ENCODE measurements around the gene USP49.

USP49 gene

GRCh38 chr6:41805830-41806774 is 89.1 kb downstream of the USP49 start:
- no peak for TF ChIP-seq EZH2phosphoT487 (IDR thresholded peaks at IDR 0.05; ENCODE audit: low read depth)
- no peak for TF ChIP-seq CTCF (IDR thresholded peaks at IDR 0.05; ENCODE audit: low read depth, low read length)
- Histone ChIP-seq H3K9ac (ENCODE audit: low read length) (no peak overlapping the region), H3K79me2 (ENCODE audit: low read length) (no peaks in the 10 kb centered on the region), H3K36me3 (replicated peaks; ENCODE audit: low read depth, low read length) (peaks cover 6% of the 10 kb centered on the region), H3K4me2 (ENCODE audit: low read length) (no peak overlapping the region), H3K27me3 (ENCODE audit: low read depth, low read length) (no peaks in the 10 kb centered on the region), H3K4me1 (ENCODE audit: low read length) (peaks cover 6% of the 10 kb centered on the region), H3K4me3 (ENCODE audit: low read length) (no peak overlapping the region), H3K9me3 (ENCODE audit: insufficient read depth, low read length) (no peaks in the 10 kb centered on the region), H2AFZ (ENCODE audit: low read depth, low read length) (no peak overlapping the region), H3K27ac (ENCODE audit: low read length) (no peak overlapping the region), H4K20me1 (ENCODE audit: insufficient read depth, low read length) (no peaks in the 10 kb centered on the region)

- no peak overlapping the region for H3K4me3 ChIP-seq (ENCODE audit: low read length)
- no peaks in the 10 kb centered on the region for H4K20me1 ChIP-seq (ENCODE audit: insufficient read depth, low read length)
- H3K36me3 ChIP-seq (replicated peaks; ENCODE audit: low read depth, low read length): peaks cover 13% of the 10 kb centered on the region
- no peaks in the 10 kb centered on the region for H3K4me1 ChIP-seq (ENCODE audit: low read length)
- H3K27me3 ChIP-seq (ENCODE audit: low read depth, low read length): no peaks in the 10 kb centered on the region
- H3K9ac ChIP-seq (ENCODE audit: low read length): no peak overlapping the region
- no peaks in the 10 kb centered on the region for H3K79me2 ChIP-seq (ENCODE audit: low read length)
- no peak overlapping the region for H3K27ac ChIP-seq (ENCODE audit: low read length)
- TF ChIP-seq CTCF (IDR thresholded peaks at IDR 0.05; ENCODE audit: low read depth, low read length) (peak; percentile 55), EZH2phosphoT487 (IDR thresholded peaks at IDR 0.05; ENCODE audit: low read depth) (no peak)
- no peak overlapping the region for H2AFZ ChIP-seq (ENCODE audit: low read depth, low read length)
- H3K9me3 ChIP-seq (ENCODE audit: insufficient read depth, low read length): no peaks in the 10 kb centered on the region
- no peak overlapping the region for H3K4me2 ChIP-seq (ENCODE audit: low read length)
These were observed 93.8 kb downstream of the USP49 start for GRCh38 chr6:41801380-41801779.

GRCh38 chr6:41799559-41799911 is 95.6 kb downstream of the USP49 start:
- H3K9me3 ChIP-seq (ENCODE audit: insufficient read depth, low read length): no peaks in the 10 kb centered on the region
- no peaks in the 10 kb centered on the region for H3K27me3 ChIP-seq (ENCODE audit: low read depth, low read length)
- no peak overlapping the region for H2AFZ ChIP-seq (ENCODE audit: low read depth, low read length)
- H3K4me1 ChIP-seq (ENCODE audit: low read length): no peaks in the 10 kb centered on the region
- no peak overlapping the region for H3K4me2 ChIP-seq (ENCODE audit: low read length)
- H3K9ac ChIP-seq (ENCODE audit: low read length): no peak overlapping the region
- peaks cover 20% of the 10 kb centered on the region for H3K36me3 ChIP-seq (replicated peaks; ENCODE audit: low read depth, low read length)
- no peak overlapping the region for H3K27ac ChIP-seq (ENCODE audit: low read length)
- H4K20me1 ChIP-seq (ENCODE audit: insufficient read depth, low read length): no peaks in the 10 kb centered on the region
- H3K4me3 ChIP-seq (ENCODE audit: low read length): no peak overlapping the region
- no peaks in the 10 kb centered on the region for H3K79me2 ChIP-seq (ENCODE audit: low read length)
- TF ChIP-seq EZH2phosphoT487 (IDR thresholded peaks at IDR 0.05; ENCODE audit: low read depth): no peak
- TF ChIP-seq CTCF (IDR thresholded peaks at IDR 0.05; ENCODE audit: low read depth, low read length): no peak

GRCh38 chr6:41798901-41799558 is 96.1 kb downstream of the USP49 start:
- no peaks in the 10 kb centered on the region for H3K27me3 ChIP-seq (ENCODE audit: low read depth, low read length)
- no peak overlapping the region for H3K9ac ChIP-seq (ENCODE audit: low read length)
- no peak overlapping the region for H3K4me3 ChIP-seq (ENCODE audit: low read length)
- H3K4me2 ChIP-seq (ENCODE audit: low read length): no peak overlapping the region
- H3K4me1 ChIP-seq (ENCODE audit: low read length): no peaks in the 10 kb centered on the region
- no peak overlapping the region for H2AFZ ChIP-seq (ENCODE audit: low read depth, low read length)
- no peaks in the 10 kb centered on the region for H4K20me1 ChIP-seq (ENCODE audit: insufficient read depth, low read length)
- peaks cover 20% of the 10 kb centered on the region for H3K36me3 ChIP-seq (replicated peaks; ENCODE audit: low read depth, low read length)
- H3K9me3 ChIP-seq (ENCODE audit: insufficient read depth, low read length): no peaks in the 10 kb centered on the region
- no peak overlapping the region for H3K27ac ChIP-seq (ENCODE audit: low read length)
- H3K79me2 ChIP-seq (ENCODE audit: low read length): no peaks in the 10 kb centered on the region
- TF ChIP-seq CTCF (IDR thresholded peaks at IDR 0.05; ENCODE audit: low read depth, low read length) (no peak), EZH2phosphoT487 (IDR thresholded peaks at IDR 0.05; ENCODE audit: low read depth) (no peak)
